Upper lobe of left lung (tissue), 6 donors: Measurements from ENCODE around the gene RPL35. TPM values are rescaled to one million over a fixed set of nuclear protein-coding genes. Genes with fewer than 3 reads are reported as not detected.

Experiments
- ATAC-seq, 2 donors: fragments of 200-7000 bp; cut with Tn5 transposase; one replicate each; pipeline ENCODE4 v1.9.1; 2022; ENCODE audit warnings: mild to moderate bottlenecking in 2 of 2, moderate library complexity in 2 of 2; ENCODE audit not compliant: low FRiP score in 2 of 2
- DNase-seq, 2 donors: peaks; one replicate each; pipeline ENCODE4 v3.0.0-alpha.2; 2019 to 2020
- H3K27ac ChIP-seq, 4 donors: fragments of 200-600 bp; sonication (generic); one replicate each; pipeline ENCODE4 v1.5.1; 2016 to 2019
- H3K27me3 ChIP-seq, 4 donors: fragments of 200-600 bp; sonication (generic); one replicate each; pipeline ENCODE4 v1.5.1; 2017 to 2019
- H3K36me3 ChIP-seq, 4 donors: fragments of 200-600 bp; sonication (generic); one replicate each; pipeline ENCODE4 v1.5.1; 2016 to 2019
- H3K4me1 ChIP-seq, 4 donors: fragments of 200-600 bp; sonication (generic); one replicate each; pipeline ENCODE4 v1.5.1; 2018 to 2019
- H3K4me3 ChIP-seq, 4 donors: fragments of 200-600 bp; sonication (generic); one replicate each; pipeline ENCODE4 v1.5.1; 2017 to 2019; ENCODE audit warnings: mild to moderate bottlenecking in 2 of 4, moderate library complexity in 1 of 4
- H3K9me3 ChIP-seq, 4 donors: fragments of 200-600 bp; sonication (generic); one replicate each; pipeline ENCODE4 v1.5.1; 2018 to 2019
- EP300 ChIP-seq, 4 donors: sonication (generic); formaldehyde crosslinking; IDR thresholded peaks; one replicate each; pipeline ENCODE4 v1.5.1; 2017; ENCODE audit warnings: antibody characterized with exemption in 4 of 4, control low read depth in 2 of 4
- POLR2A ChIP-seq, 4 donors: fragments of 450-650 bp; IDR thresholded peaks; one replicate each; pipeline ENCODE4 v1.5.1; 2016 to 2017; ENCODE audit warnings: antibody characterized with exemption in 4 of 4, mild to moderate bottlenecking in 2 of 4
- POLR2AphosphoS5 ChIP-seq, 2 donors: sonication (generic); formaldehyde crosslinking; IDR thresholded peaks; one replicate each; pipeline ENCODE4 v1.5.1; 2017; ENCODE audit warnings: antibody characterized with exemption in 2 of 2
- WGBS, 2 donors: methylation state at CpG; one replicate each; pipeline ENCODE4 v1.1.5; 2017 to 2018; 5-methylcytosine and 5-hydroxymethylcytosine counted together
- total RNA-seq, 6 donors: library from RNA; depleted of rRNA in 4 of 6; stranded (reverse); fragments of >200 nt in 4 of 6; gene quantifications; one replicate each; pipeline versions ENCODE4 v1.1.0 to v1.2.1, GENCODE V29; 2016 to 2021
- TF ChIP-seq, protein P1 (sequence below), 6 experiments: fragments of 450-650 bp in 4 of 6; fragments of 200-600 bp in 2 of 6; sonication (generic) in 2 of 6; IDR thresholded peaks; one replicate each; pipeline ENCODE4 v1.5.1; 2016 to 2019; ENCODE audit warnings: antibody characterized with exemption in 6 of 6
- donor health status: DM: no; HTN: no; CAD: no; lungs with moderate emphysema.
- donor health status: DM: no; HTN: yes; CAD: no; lungs with severe emphysema.

RPL35 gene
- total RNA-seq, 6 donors from 2014 or later: 646 to 1,381 (median 944) TPM

GRCh38 chr9:124820698-124821623 is 40.8 kb downstream of the RPL35 start:
- no peak overlapping the region for H3K4me3 ChIP-seq
- no peaks in the 10 kb centered on the region for H3K4me1 ChIP-seq
- TF ChIP-seq POLR2A (IDR thresholded peaks at IDR 0.05) (no peak), POLR2AphosphoS5 (IDR thresholded peaks at IDR 0.05) (no peak), EP300 (IDR thresholded peaks at IDR 0.05) (no peak)
- TF ChIP-seq, protein P1, sequence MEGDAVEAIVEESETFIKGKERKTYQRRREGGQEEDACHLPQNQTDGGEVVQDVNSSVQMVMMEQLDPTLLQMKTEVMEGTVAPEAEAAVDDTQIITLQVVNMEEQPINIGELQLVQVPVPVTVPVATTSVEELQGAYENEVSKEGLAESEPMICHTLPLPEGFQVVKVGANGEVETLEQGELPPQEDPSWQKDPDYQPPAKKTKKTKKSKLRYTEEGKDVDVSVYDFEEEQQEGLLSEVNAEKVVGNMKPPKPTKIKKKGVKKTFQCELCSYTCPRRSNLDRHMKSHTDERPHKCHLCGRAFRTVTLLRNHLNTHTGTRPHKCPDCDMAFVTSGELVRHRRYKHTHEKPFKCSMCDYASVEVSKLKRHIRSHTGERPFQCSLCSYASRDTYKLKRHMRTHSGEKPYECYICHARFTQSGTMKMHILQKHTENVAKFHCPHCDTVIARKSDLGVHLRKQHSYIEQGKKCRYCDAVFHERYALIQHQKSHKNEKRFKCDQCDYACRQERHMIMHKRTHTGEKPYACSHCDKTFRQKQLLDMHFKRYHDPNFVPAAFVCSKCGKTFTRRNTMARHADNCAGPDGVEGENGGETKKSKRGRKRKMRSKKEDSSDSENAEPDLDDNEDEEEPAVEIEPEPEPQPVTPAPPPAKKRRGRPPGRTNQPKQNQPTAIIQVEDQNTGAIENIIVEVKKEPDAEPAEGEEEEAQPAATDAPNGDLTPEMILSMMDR (IDR thresholded peaks at IDR 0.05): no peak
- WGBS, 2 donors: 79 to 80% methylated on average over 11 to 12 of the region's 12 CpGs
- H3K36me3 ChIP-seq: no peaks in the 10 kb centered on the region
- no peak overlapping the region for H3K27ac ChIP-seq
- no peak for DNase-seq
- ATAC-seq: no peak
- H3K27me3 ChIP-seq: no peaks in the 10 kb centered on the region
- H3K9me3 ChIP-seq: no peaks in the 10 kb centered on the region

- WGBS, 2 donors: 68 to 69% methylated on average over 5 to 16 of the region's 18 CpGs
- DNase-seq (peak in 1 of 2 donors; percentile 24), ATAC-seq (peak; percentile 35 to 39)
- no peaks in the 10 kb centered on the region for H3K4me1 ChIP-seq
- no peaks in the 10 kb centered on the region for H3K9me3 ChIP-seq
- no peaks in the 10 kb centered on the region for H3K27me3 ChIP-seq
- no peaks in the 10 kb centered on the region for H3K36me3 ChIP-seq
- no peak overlapping the region for H3K4me3 ChIP-seq
- no peak overlapping the region for H3K27ac ChIP-seq
- TF ChIP-seq EP300 (IDR thresholded peaks at IDR 0.05) (no peak), POLR2A (IDR thresholded peaks at IDR 0.05) (no peak), POLR2AphosphoS5 (IDR thresholded peaks at IDR 0.05) (no peak)
- TF ChIP-seq, protein P1 (IDR thresholded peaks at IDR 0.05): no peak
Observed at GRCh38 chr9:124818431-124819281, 43.1 kb downstream of the RPL35 start.

GRCh38 chr9:124815601-124816000 is 46.2 kb downstream of the RPL35 start:
- no peak for DNase-seq
- Histone ChIP-seq H3K4me1 (peaks cover 0 to 6% (median 0%) of the 10 kb centered on the region in 4 donors), H3K36me3 (no peaks in the 10 kb centered on the region), H3K4me3 (no peak overlapping the region), H3K9me3 (no peaks in the 10 kb centered on the region), H3K27ac (no peak overlapping the region), H3K27me3 (no peaks in the 10 kb centered on the region)
- 89 to 93% methylated on average over 5 of the region's 5 CpGs for WGBS, 2 donors
- TF ChIP-seq, protein P1 (IDR thresholded peaks at IDR 0.05): no peak
- TF ChIP-seq POLR2A (IDR thresholded peaks at IDR 0.05) (no peak), EP300 (IDR thresholded peaks at IDR 0.05) (no peak), POLR2AphosphoS5 (IDR thresholded peaks at IDR 0.05) (no peak)
- no peak for ATAC-seq

- Histone ChIP-seq H3K36me3 (peaks cover 0 to 10% (median 0%) of the 10 kb centered on the region in 4 donors), H3K27ac (no peak overlapping the region), H3K9me3 (no peaks in the 10 kb centered on the region), H3K4me1 (peaks cover 0 to 6% (median 0%) of the 10 kb centered on the region in 4 donors), H3K27me3 (no peaks in the 10 kb centered on the region), H3K4me3 (no peak overlapping the region)
- WGBS, 2 donors: 73 to 79% methylated on average over 5 of the region's 5 CpGs
- DNase-seq (no peak), ATAC-seq (no peak)
- no peak for TF ChIP-seq EP300 (IDR thresholded peaks at IDR 0.05)
- TF ChIP-seq, protein P1 (IDR thresholded peaks at IDR 0.05): no peak
- TF ChIP-seq POLR2A (IDR thresholded peaks at IDR 0.05): no peak
- TF ChIP-seq POLR2AphosphoS5 (IDR thresholded peaks at IDR 0.05): no peak
Observed at GRCh38 chr9:124814164-124814535, 47.6 kb downstream of the RPL35 start.
